ENCODE measurements around the gene LPIN3.

DNA sequence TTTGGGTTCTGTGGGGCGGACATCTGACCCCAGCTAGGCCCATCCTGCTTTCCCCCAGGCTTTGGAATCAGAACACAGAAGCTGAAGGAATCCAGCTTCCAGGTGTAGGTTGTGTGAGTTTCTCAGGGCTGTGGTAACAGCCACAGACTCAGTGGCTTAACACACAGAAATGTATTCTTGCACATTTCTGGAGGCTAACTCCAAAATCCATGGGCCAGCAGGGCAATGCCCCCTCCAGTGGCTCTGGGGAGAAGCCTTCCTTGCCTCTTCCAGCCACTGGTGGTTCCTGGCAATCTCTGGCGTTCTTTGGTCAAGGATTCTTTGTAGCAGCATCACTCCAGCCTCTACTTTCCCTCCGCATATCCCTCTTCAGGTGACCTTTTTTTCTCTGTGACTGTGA is 27.3 kb downstream of the LPIN3 start:
- TF ChIP-seq, protein P1, sequence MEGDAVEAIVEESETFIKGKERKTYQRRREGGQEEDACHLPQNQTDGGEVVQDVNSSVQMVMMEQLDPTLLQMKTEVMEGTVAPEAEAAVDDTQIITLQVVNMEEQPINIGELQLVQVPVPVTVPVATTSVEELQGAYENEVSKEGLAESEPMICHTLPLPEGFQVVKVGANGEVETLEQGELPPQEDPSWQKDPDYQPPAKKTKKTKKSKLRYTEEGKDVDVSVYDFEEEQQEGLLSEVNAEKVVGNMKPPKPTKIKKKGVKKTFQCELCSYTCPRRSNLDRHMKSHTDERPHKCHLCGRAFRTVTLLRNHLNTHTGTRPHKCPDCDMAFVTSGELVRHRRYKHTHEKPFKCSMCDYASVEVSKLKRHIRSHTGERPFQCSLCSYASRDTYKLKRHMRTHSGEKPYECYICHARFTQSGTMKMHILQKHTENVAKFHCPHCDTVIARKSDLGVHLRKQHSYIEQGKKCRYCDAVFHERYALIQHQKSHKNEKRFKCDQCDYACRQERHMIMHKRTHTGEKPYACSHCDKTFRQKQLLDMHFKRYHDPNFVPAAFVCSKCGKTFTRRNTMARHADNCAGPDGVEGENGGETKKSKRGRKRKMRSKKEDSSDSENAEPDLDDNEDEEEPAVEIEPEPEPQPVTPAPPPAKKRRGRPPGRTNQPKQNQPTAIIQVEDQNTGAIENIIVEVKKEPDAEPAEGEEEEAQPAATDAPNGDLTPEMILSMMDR (IDR thresholded peaks at IDR 0.05; ENCODE audit: borderline replicate concordance, extremely low read depth, low read length, poor library complexity, severe bottlenecking): no peak
- no peak for TF ChIP-seq EZH2 (IDR thresholded peaks at IDR 0.05; ENCODE audit: borderline replicate concordance, low read depth, low read length, severe bottlenecking)

Measured in DND-41 (cell line).